ENCODE measurements around the gene MECP2. TPM values are rescaled to one million over a fixed set of nuclear protein-coding genes. Genes with fewer than 3 reads are reported as not detected.

Gene MECP2
- total RNA-seq, 4 donors from 2014 or later = 65.1 to 87.8 (median 82.5) TPM

DNA sequence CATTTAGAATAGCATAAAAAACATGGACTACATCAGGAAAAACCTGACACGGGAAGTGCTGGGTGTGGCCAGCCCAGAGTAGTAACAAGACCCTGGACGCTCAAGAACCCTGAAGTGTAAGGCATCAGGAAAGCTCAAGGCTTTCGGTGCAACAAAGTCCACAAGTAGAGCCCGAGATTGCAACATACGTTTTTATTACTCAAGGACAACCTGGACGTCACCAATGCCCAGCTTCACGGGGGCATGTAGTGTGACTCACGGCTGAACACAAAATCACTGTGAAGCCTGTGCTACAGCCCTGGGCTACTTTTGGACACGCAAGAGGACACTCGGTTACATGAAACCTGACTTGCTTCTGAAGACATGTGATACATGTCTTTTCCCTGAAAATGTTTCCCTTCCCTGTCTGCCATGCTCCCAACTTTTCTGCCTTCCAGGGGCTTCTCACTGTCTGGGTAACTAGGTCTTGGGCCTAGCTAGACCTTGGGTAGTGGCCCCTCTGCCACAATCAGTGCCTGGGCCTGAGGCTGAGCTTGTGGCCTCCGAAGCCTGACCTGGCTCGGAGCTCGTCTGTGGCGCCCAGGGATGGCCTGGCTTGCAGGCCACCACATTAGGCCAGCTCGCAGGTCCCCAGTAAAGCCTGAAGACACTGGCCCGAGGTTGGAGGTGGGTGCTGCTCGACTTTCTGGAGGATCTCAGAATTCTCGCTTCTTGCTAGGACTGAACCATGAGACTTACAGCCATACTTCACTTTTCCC lies 87.0 kb downstream of the MECP2 start:
- 93 to 97% methylated on average over 3 to 6 of the region's 18 CpGs for WGBS, 2 donors (ENCODE audit: low coverage in 1 of 2)
- Histone ChIP-seq H3K9me3 (no peaks in the 10 kb centered on the region), H3K27me3 (no peaks in the 10 kb centered on the region), H3K36me3 (peaks cover 0 to 19% of the 10 kb centered on the region in 2 donors), H3K4me3 (no peak overlapping the region), H3K27ac (no peak overlapping the region), H3K4me1 (peaks cover 0 to 8% (median 0%) of the 10 kb centered on the region in 3 donors)
- TF ChIP-seq POLR2AphosphoS5 (IDR thresholded peaks at IDR 0.05) = no peak
- TF ChIP-seq POLR2A (IDR thresholded peaks at IDR 0.05) = no peak
- TF ChIP-seq, protein P1, sequence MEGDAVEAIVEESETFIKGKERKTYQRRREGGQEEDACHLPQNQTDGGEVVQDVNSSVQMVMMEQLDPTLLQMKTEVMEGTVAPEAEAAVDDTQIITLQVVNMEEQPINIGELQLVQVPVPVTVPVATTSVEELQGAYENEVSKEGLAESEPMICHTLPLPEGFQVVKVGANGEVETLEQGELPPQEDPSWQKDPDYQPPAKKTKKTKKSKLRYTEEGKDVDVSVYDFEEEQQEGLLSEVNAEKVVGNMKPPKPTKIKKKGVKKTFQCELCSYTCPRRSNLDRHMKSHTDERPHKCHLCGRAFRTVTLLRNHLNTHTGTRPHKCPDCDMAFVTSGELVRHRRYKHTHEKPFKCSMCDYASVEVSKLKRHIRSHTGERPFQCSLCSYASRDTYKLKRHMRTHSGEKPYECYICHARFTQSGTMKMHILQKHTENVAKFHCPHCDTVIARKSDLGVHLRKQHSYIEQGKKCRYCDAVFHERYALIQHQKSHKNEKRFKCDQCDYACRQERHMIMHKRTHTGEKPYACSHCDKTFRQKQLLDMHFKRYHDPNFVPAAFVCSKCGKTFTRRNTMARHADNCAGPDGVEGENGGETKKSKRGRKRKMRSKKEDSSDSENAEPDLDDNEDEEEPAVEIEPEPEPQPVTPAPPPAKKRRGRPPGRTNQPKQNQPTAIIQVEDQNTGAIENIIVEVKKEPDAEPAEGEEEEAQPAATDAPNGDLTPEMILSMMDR (IDR thresholded peaks at IDR 0.05) = no peak
- TF ChIP-seq EP300 (IDR thresholded peaks at IDR 0.05) = no peak
- no peak for ATAC-seq

DNA sequence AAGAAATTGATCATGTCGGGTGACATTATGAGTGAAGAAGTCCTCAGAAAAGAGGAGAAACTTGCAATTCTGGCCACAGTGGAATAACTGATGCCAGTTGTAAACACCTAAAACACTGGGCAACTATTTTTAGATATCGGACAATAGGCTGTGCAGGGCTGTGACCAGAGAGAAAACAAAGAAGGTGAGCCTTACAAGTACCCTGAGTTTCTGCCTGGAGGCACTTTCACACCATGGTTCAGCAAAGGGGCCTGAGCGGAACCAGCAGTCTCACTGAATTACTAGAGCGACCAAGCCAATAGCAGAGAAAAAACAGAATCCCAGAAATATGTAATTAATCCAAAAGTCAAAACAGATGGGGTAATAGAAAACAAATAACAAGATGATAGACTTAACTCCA lies 89.0 kb downstream of the MECP2 start:
- H3K9me3 ChIP-seq = no peaks in the 10 kb centered on the region
- peaks cover 0 to 9% of the 10 kb centered on the region in 2 donors for H3K36me3 ChIP-seq
- ATAC-seq = no peak
- 37 to 81% methylated on average over 4 of the region's 4 CpGs for WGBS, 2 donors (ENCODE audit: low coverage in 1 of 2)
- peaks cover 0 to 2% (median 0%) of the 10 kb centered on the region in 3 donors for H3K4me1 ChIP-seq
- no peak overlapping the region for H3K4me3 ChIP-seq
- TF ChIP-seq POLR2AphosphoS5 (IDR thresholded peaks at IDR 0.05) = no peak
- TF ChIP-seq, protein P1 (IDR thresholded peaks at IDR 0.05) = no peak
- no peak for TF ChIP-seq POLR2A (IDR thresholded peaks at IDR 0.05)
- TF ChIP-seq EP300 (IDR thresholded peaks at IDR 0.05) = no peak
- no peak overlapping the region for H3K27ac ChIP-seq
- H3K27me3 ChIP-seq = no peaks in the 10 kb centered on the region

DNA sequence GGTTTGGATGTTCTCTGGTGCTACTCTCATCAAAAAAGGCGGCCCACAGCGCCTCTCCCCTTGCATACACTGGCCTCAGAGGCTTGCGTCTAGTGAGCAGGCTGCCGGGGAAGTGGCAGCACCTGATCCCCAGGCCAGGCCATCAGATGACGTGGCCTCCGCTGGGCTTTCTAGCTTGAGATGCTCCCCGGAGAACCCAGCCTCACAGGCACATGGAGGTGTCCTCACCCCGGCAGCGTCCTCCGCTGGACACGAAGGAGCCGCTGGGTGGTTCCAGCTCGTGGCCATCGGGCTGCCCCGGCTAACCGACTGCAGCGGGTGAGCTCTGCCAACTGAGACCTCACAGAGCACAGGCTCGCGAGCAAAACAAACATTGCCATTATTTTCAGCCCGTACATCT lies 90.6 kb downstream of the MECP2 start:
- no peaks in the 10 kb centered on the region for H3K27me3 ChIP-seq
- WGBS, 2 donors (ENCODE audit: low coverage in 1 of 2) = 100% methylated on average over 2 of the region's 20 CpGs; no CpG with 5 or more reads in 1 of the 2 donors
- ATAC-seq = no peak
- H3K9me3 ChIP-seq = no peaks in the 10 kb centered on the region
- TF ChIP-seq, protein P1 (IDR thresholded peaks at IDR 0.05) = no peak
- TF ChIP-seq EP300 (IDR thresholded peaks at IDR 0.05) = no peak
- peaks cover 0 to 9% of the 10 kb centered on the region in 2 donors for H3K36me3 ChIP-seq
- no peak overlapping the region for H3K4me3 ChIP-seq
- H3K4me1 ChIP-seq = no peaks in the 10 kb centered on the region
- no peak overlapping the region for H3K27ac ChIP-seq

DNA sequence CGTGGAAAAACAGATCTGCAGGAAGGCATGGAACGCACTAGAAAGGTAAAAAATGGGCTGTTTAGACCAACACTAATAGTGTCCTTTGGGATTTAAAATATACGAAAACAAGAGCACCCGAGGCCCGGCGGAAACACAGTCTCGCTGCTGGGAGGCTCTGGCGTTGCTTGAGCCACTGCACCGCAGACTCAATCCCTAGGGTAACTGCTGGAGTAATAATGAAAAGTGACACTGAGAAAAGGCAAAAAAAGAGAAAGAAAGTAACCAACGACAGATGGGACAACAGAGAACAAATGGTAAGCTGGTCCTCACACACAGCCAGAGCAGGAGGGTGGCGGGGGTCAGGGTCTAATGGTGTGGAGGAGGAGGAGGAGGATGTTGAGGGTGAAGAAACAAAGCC lies 93.2 kb downstream of the MECP2 start:
- TF ChIP-seq EP300 (IDR thresholded peaks at IDR 0.05) = no peak
- TF ChIP-seq POLR2A (IDR thresholded peaks at IDR 0.05) = no peak
- no peak for TF ChIP-seq POLR2AphosphoS5 (IDR thresholded peaks at IDR 0.05)
- TF ChIP-seq, protein P1 (IDR thresholded peaks at IDR 0.05) = no peak
- no peak overlapping the region for H3K27ac ChIP-seq
- 71 to 75% methylated on average over 9 to 10 of the region's 11 CpGs for WGBS, 2 donors (ENCODE audit: low coverage in 1 of 2)
- no peaks in the 10 kb centered on the region for H3K27me3 ChIP-seq
- no peaks in the 10 kb centered on the region for H3K4me1 ChIP-seq
- no peak for ATAC-seq
- no peak overlapping the region for H3K4me3 ChIP-seq
- H3K36me3 ChIP-seq = no peaks in the 10 kb centered on the region
- no peaks in the 10 kb centered on the region for H3K9me3 ChIP-seq

DNA sequence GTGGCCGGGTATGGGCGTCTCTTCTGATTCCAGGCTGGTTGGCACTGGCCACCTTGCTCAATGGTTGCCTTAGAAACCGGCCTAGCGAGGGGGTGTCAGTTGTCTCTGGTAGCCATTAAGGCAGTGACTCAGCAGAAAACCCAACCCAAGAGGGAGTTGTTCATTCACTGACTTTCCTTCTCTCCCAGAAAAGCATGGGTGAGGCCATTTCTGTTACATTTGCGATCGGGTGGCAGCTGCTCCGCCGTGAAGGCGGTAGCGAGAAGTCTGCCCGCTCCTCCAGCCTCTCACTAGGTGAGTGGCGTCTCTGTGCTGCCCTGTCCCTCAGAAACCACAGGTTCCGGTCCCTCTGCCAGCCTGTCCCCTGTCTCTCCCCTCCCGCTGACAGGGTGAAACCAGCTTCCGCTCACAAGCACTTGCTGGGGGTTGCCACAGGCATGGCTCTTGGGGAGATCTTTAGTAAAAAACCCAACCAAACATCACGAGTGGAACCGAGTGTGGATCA lies 95.2 kb downstream of the MECP2 start:
- no peaks in the 10 kb centered on the region for H3K36me3 ChIP-seq
- H3K4me3 ChIP-seq = no peak overlapping the region
- peak; percentile 69 for ATAC-seq
- WGBS, 2 donors (ENCODE audit: low coverage in 1 of 2) = 75% methylated on average over 3 of the region's 17 CpGs; no CpG with 5 or more reads in 1 of the 2 donors
- TF ChIP-seq POLR2AphosphoS5 (IDR thresholded peaks at IDR 0.05) = no peak
- no peak for TF ChIP-seq EP300 (IDR thresholded peaks at IDR 0.05)
- no peak for TF ChIP-seq POLR2A (IDR thresholded peaks at IDR 0.05)
- TF ChIP-seq, protein P1 (IDR thresholded peaks at IDR 0.05) = no peak
- H3K9me3 ChIP-seq = no peaks in the 10 kb centered on the region
- peak overlapping the region in 1 of 4 donors; percentile 37 for H3K27ac ChIP-seq
- H3K4me1 ChIP-seq = no peaks in the 10 kb centered on the region
- H3K27me3 ChIP-seq = no peaks in the 10 kb centered on the region
